Mesothelial cell of epicardium (in vitro differentiated cells): ENCODE measurements around the gene PCDHGC3. TPM values are rescaled to one million over a fixed set of nuclear protein-coding genes. Genes with fewer than 3 reads are reported as not detected.
"Not testable (repeated sequence)": the region's sequence is repeated elsewhere in the genome, so short reads cannot be mapped to it uniquely, and the experiment has no call there.

ENCODE experiments used
- DNase-seq, 2 experiments: peaks; one replicate each; pipeline ENCODE4 v3.0.0; 2021; ENCODE audit warnings: low spot score in 2 of 2; ENCODE audit not compliant: unreplicated experiment in 2 of 2
- H3K27ac Mint-ChIP-seq: 2 replicates; pipeline ENCODE4 v1.8.0; 2021; ENCODE audit warnings: mixed read lengths
- H3K27me3 Mint-ChIP-seq: 2 replicates; pipeline ENCODE4 v1.8.0; 2021; ENCODE audit warnings: low read depth, mixed read lengths
- H3K36me3 Mint-ChIP-seq: 2 replicates; pipeline ENCODE4 v1.8.0; 2021; ENCODE audit warnings: mixed read lengths
- H3K4me1 Mint-ChIP-seq: 2 replicates; pipeline ENCODE4 v1.8.0; 2021; ENCODE audit warnings: mixed read lengths
- H3K4me3 Mint-ChIP-seq: 2 replicates; pipeline ENCODE4 v1.8.0; 2021; ENCODE audit warnings: mild to moderate bottlenecking, moderate library complexity, mixed read lengths
- H3K9me3 Mint-ChIP-seq: 2 replicates; pipeline ENCODE4 v1.8.0; 2021; ENCODE audit warnings: mixed read lengths
- total RNA-seq: library from RNA; stranded (reverse); gene quantifications from 3 replicates; pipeline ENCODE4 v1.2.1, GENCODE V29; 2021
- TF ChIP-seq, protein P1 (sequence below): fragments of 200-600 bp; sonication (generic); IDR thresholded peaks from one replicate; pipeline ENCODE4 v1.5.0; 2021; ENCODE audit warnings: antibody characterized with exemption; ENCODE audit not compliant: unreplicated experiment

The PCDHGC3 gene
- 80.2 to 82.9 TPM (median 80.6 TPM) in 3 replicates for total RNA-seq

DNA sequence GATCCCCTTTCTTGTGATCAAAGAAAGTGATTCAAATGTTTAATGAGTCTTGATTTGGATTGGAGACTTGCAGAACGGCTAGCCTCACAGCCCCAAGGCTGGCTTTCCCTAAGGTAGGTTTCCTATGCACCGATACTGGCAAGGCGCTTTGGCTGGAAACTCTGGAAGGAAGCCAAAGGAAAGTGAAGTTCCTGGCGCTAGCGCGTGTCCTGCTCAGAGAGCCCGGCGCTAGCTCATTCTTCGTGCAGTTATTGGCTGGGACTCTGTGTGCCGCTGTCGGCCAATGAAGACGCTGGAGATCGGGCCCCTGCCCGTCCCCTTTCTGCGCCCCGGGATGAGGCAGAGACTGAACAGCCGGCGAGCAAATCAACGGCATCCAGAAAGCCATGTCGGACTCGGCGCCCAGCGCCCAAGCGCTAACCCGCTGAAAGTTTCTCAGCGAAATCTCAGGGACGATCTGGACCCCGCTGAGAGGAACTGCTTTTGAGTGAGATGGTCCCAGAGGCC lies at the start of gene PCDHGC3:
TSS of gene PCDHGC3 (plus strand) at position 342 of the 507 bp plus-strand sequence. CDS start at position 493, 151 bp downstream.
- peak within 1 kb of the TSS; percentile 94 for H3K4me3 Mint-ChIP-seq
- TF ChIP-seq, protein P1, sequence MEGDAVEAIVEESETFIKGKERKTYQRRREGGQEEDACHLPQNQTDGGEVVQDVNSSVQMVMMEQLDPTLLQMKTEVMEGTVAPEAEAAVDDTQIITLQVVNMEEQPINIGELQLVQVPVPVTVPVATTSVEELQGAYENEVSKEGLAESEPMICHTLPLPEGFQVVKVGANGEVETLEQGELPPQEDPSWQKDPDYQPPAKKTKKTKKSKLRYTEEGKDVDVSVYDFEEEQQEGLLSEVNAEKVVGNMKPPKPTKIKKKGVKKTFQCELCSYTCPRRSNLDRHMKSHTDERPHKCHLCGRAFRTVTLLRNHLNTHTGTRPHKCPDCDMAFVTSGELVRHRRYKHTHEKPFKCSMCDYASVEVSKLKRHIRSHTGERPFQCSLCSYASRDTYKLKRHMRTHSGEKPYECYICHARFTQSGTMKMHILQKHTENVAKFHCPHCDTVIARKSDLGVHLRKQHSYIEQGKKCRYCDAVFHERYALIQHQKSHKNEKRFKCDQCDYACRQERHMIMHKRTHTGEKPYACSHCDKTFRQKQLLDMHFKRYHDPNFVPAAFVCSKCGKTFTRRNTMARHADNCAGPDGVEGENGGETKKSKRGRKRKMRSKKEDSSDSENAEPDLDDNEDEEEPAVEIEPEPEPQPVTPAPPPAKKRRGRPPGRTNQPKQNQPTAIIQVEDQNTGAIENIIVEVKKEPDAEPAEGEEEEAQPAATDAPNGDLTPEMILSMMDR = no peak
- DNase-seq = peak; percentile 72 to 87
- peak within 1 kb of the TSS; percentile 99 for H3K27ac Mint-ChIP-seq
- H3K36me3 Mint-ChIP-seq = peaks cover 26% of the 10 kb centered on the region
- H3K27me3 Mint-ChIP-seq = no peaks in the 10 kb centered on the region
- no peaks in the 10 kb centered on the region for H3K9me3 Mint-ChIP-seq
- H3K4me1 Mint-ChIP-seq = peaks cover 45% of the 10 kb centered on the region

DNA sequence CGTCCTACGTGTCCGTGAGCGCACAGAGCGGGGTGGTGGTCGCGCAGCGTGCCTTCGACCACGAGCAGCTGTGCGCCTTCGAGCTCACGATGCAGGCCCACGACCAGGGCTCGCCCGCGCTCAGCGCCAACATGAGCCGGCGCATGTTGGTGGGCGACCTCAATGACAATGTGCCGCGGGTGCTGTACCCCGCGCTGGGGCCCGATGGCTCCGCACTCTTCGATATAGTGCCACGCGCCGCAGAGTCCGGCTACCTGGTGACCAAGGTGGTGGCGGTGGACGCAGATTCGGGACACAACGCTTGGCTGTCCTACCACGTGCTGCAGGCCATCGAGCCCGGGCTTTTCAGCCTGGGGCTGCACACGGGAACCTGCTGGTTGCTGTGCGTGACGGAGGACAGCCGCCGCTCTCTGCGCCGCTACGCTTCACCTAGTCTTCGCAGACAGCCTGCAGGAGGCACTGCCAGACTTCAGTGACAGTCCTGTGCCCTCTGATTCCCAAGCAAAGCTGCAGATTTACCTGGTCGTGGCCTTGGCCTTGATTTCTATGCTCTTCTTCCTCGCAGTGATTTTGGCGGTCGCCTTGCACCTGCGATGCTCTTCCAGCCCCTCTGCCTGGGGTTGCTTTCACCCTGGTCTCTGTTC lies 47.9 kb upstream of the PCDHGC3 start:
- TF ChIP-seq, protein P1 = no peak
- no peak for DNase-seq
- Mint-ChIP-seq H3K27ac (no peak overlapping the region), H3K4me1 (no peaks in the 10 kb centered on the region), H3K36me3 (peaks cover 69% of the 10 kb centered on the region), H3K9me3 (peaks cover 61% of the 10 kb centered on the region), H3K4me3 (no peak overlapping the region), H3K27me3 (no peaks in the 10 kb centered on the region)

DNA sequence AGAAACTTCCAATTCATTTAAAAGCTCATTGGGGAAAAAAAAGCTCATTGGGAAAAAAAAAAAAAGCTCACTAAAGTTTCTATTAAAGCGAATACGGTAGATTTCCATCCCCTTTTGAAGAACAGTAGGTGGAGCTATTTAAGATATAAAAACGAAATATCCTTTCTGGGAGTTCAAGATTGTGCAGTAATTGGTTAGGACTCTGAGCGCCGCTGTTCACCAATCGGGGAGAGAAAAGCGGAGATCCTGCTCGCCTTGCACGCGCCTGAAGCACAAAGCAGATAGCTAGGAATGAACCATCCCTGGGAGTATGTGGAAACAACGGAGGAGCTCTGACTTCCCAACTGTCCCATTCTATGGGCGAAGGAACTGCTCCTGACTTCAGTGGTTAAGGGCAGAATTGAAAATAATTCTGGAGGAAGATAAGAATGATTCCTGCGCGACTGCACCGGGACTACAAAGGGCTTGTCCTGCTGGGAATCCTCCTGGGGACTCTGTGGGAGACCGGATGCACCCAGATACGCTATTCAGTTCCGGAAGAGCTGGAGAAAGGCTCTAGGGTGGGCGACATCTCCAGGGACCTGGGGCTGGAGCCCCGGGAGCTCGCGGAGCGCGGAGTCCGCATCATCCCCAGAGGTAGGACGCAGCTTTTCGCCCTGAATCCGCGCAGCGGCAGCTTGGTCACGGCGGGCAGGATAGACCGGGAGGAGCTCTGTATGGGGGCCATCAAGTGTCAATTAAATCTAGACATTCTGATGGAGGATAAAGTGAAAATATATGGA lies 45.2 kb upstream of the PCDHGC3 start, which contains the start of gene PCDHGA12:
TSS of gene PCDHGA12 (plus strand) at position 176 of the 782 bp plus-strand sequence. CDS start at position 429, 253 bp downstream.
- H3K36me3 Mint-ChIP-seq = peaks cover 67% of the 10 kb centered on the region

DNA sequence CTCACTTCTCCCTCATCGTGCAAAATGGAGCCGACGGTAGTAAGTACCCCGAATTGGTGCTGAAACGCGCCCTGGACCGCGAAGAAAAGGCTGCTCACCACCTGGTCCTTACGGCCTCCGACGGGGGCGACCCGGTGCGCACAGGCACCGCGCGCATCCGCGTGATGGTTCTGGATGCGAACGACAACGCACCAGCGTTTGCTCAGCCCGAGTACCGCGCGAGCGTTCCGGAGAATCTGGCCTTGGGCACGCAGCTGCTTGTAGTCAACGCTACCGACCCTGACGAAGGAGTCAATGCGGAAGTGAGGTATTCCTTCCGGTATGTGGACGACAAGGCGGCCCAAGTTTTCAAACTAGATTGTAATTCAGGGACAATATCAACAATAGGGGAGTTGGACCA lies 44.5 kb upstream of the PCDHGC3 start:
- TF ChIP-seq, protein P1 = no peak
- peaks cover 65% of the 10 kb centered on the region for H3K36me3 Mint-ChIP-seq
- H3K27me3 Mint-ChIP-seq = no peaks in the 10 kb centered on the region
- no peaks in the 10 kb centered on the region for H3K4me1 Mint-ChIP-seq
- no peak overlapping the region for H3K27ac Mint-ChIP-seq
- DNase-seq = no peak
- H3K4me3 Mint-ChIP-seq = no peak overlapping the region
- peaks cover 56% of the 10 kb centered on the region for H3K9me3 Mint-ChIP-seq

More for the DNA sequence above, 45.2 kb upstream of the PCDHGC3 start, which contains the start of gene PCDHGA12:
- no peak for DNase-seq
- peak within 1 kb of the TSS; percentile 9 for H3K27ac Mint-ChIP-seq
- no peaks in the 10 kb centered on the region for H3K4me1 Mint-ChIP-seq
- no peaks in the 10 kb centered on the region for H3K27me3 Mint-ChIP-seq
- H3K9me3 Mint-ChIP-seq = peaks cover 56% of the 10 kb centered on the region
- TF ChIP-seq, protein P1 = no peak
- no peak within 1 kb of the TSS for H3K4me3 Mint-ChIP-seq

DNA sequence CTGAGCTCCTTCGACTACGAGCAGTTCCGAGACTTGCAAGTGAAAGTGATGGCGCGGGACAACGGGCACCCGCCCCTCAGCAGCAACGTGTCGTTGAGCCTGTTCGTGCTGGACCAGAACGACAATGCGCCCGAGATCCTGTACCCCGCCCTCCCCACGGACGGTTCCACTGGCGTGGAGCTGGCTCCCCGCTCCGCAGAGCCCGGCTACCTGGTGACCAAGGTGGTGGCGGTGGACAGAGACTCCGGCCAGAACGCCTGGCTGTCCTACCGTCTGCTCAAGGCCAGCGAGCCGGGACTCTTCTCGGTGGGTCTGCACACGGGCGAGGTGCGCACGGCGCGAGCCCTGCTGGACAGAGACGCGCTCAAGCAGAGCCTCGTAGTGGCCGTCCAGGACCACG lies 43.5 kb upstream of the PCDHGC3 start:
- H3K27ac Mint-ChIP-seq, H3K4me1 Mint-ChIP-seq, H3K4me3 Mint-ChIP-seq, H3K27me3 Mint-ChIP-seq, DNase-seq: not testable (repeated sequence)
- Mint-ChIP-seq H3K9me3 (peaks cover 58% of the 10 kb centered on the region), H3K36me3 (peaks cover 65% of the 10 kb centered on the region)

DNA sequence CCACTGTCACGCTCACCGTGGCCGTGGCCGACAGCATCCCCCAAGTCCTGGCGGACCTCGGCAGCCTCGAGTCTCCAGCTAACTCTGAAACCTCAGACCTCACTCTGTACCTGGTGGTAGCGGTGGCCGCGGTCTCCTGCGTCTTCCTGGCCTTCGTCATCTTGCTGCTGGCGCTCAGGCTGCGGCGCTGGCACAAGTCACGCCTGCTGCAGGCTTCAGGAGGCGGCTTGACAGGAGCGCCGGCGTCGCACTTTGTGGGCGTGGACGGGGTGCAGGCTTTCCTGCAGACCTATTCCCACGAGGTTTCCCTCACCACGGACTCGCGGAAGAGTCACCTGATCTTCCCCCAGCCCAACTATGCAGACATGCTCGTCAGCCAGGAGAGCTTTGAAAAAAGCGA lies 43.0 kb upstream of the PCDHGC3 start:
- H3K4me3 Mint-ChIP-seq, H3K27me3 Mint-ChIP-seq, H3K4me1 Mint-ChIP-seq, H3K27ac Mint-ChIP-seq, DNase-seq: not testable (repeated sequence)
- peaks cover 60% of the 10 kb centered on the region for H3K9me3 Mint-ChIP-seq
- H3K36me3 Mint-ChIP-seq = peaks cover 65% of the 10 kb centered on the region
